K562 (cell line): ENCODE data around the gene PVALEF. TPM values are rescaled to one million over a fixed set of nuclear protein-coding genes. Genes with fewer than 3 reads are reported as not detected.
A peak's percentile ranks its signal among the peaks of the same experiment; 100 is the strongest.

Experiments used
- ATAC-seq: fragments of 200-7000 bp; cut with Tn5 transposase; 3 replicates; pipeline ENCODE4 v1.9.1; 2020; ENCODE audit warnings: moderate library complexity
- BruUV-seq: library from RNA; stranded (reverse); fragments of 400-500 nt; replicated peaks from 2 replicates; lab custom pipeline; 2021; lab: Mats Ljungman, UMichigan
- CTCF ChIA-PET: fragments of 300-600 bp; formaldehyde crosslinking; extraction: SDS; loops from one replicate; lab custom pipeline; 2021; ENCODE audit warnings: low intra/inter-chr PET ratio; lab: Yijun Ruan, JAX
- POLR2A ChIA-PET: fragments of 300-600, 350-650 bp; sonication (Branson Sonifier 250); formaldehyde crosslinking; extraction: SDS; loops from one replicate; lab custom pipeline; 2021; ENCODE audit warnings: antibody characterized with exemption, inconsistent platforms; lab: Yijun Ruan, JAX
- DNase-seq, 4 experiments: peaks; one replicate each; pipeline versions ENCODE4 v3.0.0 to v3.0.0-alpha.2; 2011 to 2018; ENCODE audit warnings: low spot score in 3 of 4, mixed read lengths in 3 of 4; ENCODE audit errors: extremely low read depth in 1 of 4
- FAIRE-seq: peaks from 2 replicates; lab custom pipeline; 2011; peaks lifted over from hg19 to GRCh38; lab: Jason Lieb, UNC
- H2AFZ ChIP-seq: 2 replicates; pipeline ENCODE4 v1.6.0; 2011; ENCODE audit warnings: low read depth, low read length, control low read depth, inconsistent platforms
- H3K27ac ChIP-seq: fragments of 200-600 bp; 3 replicates; pipeline ENCODE4 v1.8.0; 2011; ENCODE audit warnings: low read depth, mild to moderate bottlenecking, control low read depth, inconsistent platforms, low read length, moderate library complexity, mixed read lengths; ENCODE audit errors: extremely low read depth
- H3K27me3 ChIP-seq, 2 experiments: fragments of 300-600 bp in 1 of 2; 2 replicates in 1 of 2; 3 replicates in 1 of 2; pipeline versions ENCODE4 v1.6.0 to v1.8.0; 2011; ENCODE audit warnings: inconsistent platforms in 2 of 2, low read length in 2 of 2, mild to moderate bottlenecking in 1 of 2, mixed read lengths in 1 of 2, moderate library complexity in 1 of 2; ENCODE audit not compliant: control insufficient read depth in 2 of 2, insufficient read depth in 2 of 2
- H3K36me3 ChIP-seq: fragments of 300-600 bp; 3 replicates; pipeline ENCODE4 v1.8.0; 2011; ENCODE audit warnings: mild to moderate bottlenecking, low read length, inconsistent platforms; ENCODE audit not compliant: control insufficient read depth, insufficient read depth
- H3K4me1 ChIP-seq, 2 experiments: fragments of 200-600 bp in 1 of 2; replicated peaks in 1 of 2; 2 replicates in 1 of 2; 3 replicates in 1 of 2; pipeline versions ENCODE4 v1.5.1 to v1.8.0; 2011; ENCODE audit warnings: inconsistent platforms in 2 of 2, low read length in 2 of 2, mild to moderate bottlenecking in 1 of 2, mixed read lengths in 1 of 2, moderate library complexity in 1 of 2; ENCODE audit not compliant: control insufficient read depth in 2 of 2, insufficient read depth in 2 of 2
- H3K4me2 ChIP-seq: 2 replicates; pipeline ENCODE4 v1.6.1; 2011; ENCODE audit warnings: low read length, control low read depth, inconsistent platforms, mixed read lengths; ENCODE audit not compliant: insufficient read depth
- H3K4me3 ChIP-seq: fragments of 200-600 bp; sonication (generic), shearing (Covaris generic); 2 replicates; pipeline ENCODE4 v1.5.1; 2016; ENCODE audit warnings: control low read depth, inconsistent platforms
- H3K79me2 ChIP-seq: fragments of 200-600 bp; 3 replicates; pipeline ENCODE4 v1.8.0; 2011; ENCODE audit warnings: low read length, inconsistent platforms; ENCODE audit not compliant: control insufficient read depth, insufficient read depth
- H3K9ac ChIP-seq, 2 experiments: 2 replicates each; pipeline versions ENCODE4 v1.6.0 to v1.6.1; 2011; ENCODE audit warnings: low read depth in 2 of 2, low read length in 2 of 2, control low read depth in 1 of 2, inconsistent platforms in 1 of 2, mild to moderate bottlenecking in 1 of 2, mixed read lengths in 1 of 2; ENCODE audit not compliant: insufficient read depth in 1 of 2
- H3K9me1 ChIP-seq: one replicate; pipeline ENCODE4 v1.6.0; 2011; ENCODE audit warnings: inconsistent platforms, mild to moderate bottlenecking, low read length, moderate library complexity; ENCODE audit not compliant: control insufficient read depth, insufficient read depth
- H3K9me3 ChIP-seq: replicated peaks from 2 replicates; pipeline ENCODE4 v1.5.1; 2011; ENCODE audit warnings: low read depth, low read length, inconsistent platforms; ENCODE audit not compliant: control insufficient read depth, insufficient read depth
- H4K20me1 ChIP-seq: replicated peaks from 2 replicates; pipeline ENCODE4 v1.6.1; 2011; ENCODE audit warnings: low read length, inconsistent platforms, mixed read lengths; ENCODE audit not compliant: control insufficient read depth, insufficient read depth
- DACH1 ChIP-seq: fragments of 450-650 bp; IDR thresholded peaks from 2 replicates; pipeline ENCODE4 v1.6.1; 2018; ENCODE audit not compliant: partially characterized antibody
- WGBS: fragments of 100-300 bp; shearing (Covaris generic); methylation state at CpG from one replicate; pipeline ENCODE4 v1.1.6; 2016; ENCODE audit warnings: low coverage, mixed read lengths; ENCODE audit not compliant: insufficient coverage; ENCODE audit errors: missing lambda C conversion rate; 5-methylcytosine and 5-hydroxymethylcytosine counted together
- in situ Hi-C: fragments of 300-500 bp; cut with MboI; formaldehyde crosslinking; loops from 4 replicates; pipeline ENCODE4 v1.15.0; 2018; ENCODE audit warnings: inconsistent platforms, mixed read lengths
- intact Hi-C: fragments of 100-400 bp; cut with micrococcal nuclease; formaldehyde crosslinking; loops from 2 replicates; pipeline ENCODE4 v1.14.2; 2022
- polyA plus RNA-seq, 8 experiments: library from polyadenylated mRNA; depleted of rRNA in 4 of 8; stranded (reverse) in 5 of 8; unstranded in 3 of 8; fragments of >200 nt; fragmentation: Nextera tagmentation in 2 of 8; fragmentation: Illumina TruSeq in 1 of 8; extraction: Ambion mirVana in 2 of 8; extraction: Trizol in 1 of 8; gene quantifications; 2 replicates each; pipeline versions ENCODE4 v1.2.1 to v1.2.3, GENCODE V29; 2011 to 2014; ENCODE audit warnings: inconsistent platforms in 1 of 8, missing spikeins in 1 of 8
- total RNA-seq, 7 experiments: library from RNA; depleted of rRNA in 6 of 7; stranded (reverse); fragments of >200 nt in 6 of 7; fragmentation: Illumina TruSeq in 2 of 7; extraction: Trizol in 2 of 7; gene quantifications; 2 replicates each; pipeline versions ENCODE4 v1.2.1 to v1.2.3, GENCODE V29; 2011 to 2021; ENCODE audit warnings: low replicate concordance in 1 of 7
- TF ChIP-seq, protein P1 (sequence below): sonication (generic); formaldehyde crosslinking; IDR thresholded peaks from 2 replicates; pipeline ENCODE4 v1.8.0; 2022; ENCODE audit warnings: missing genetic modification reagents, mild to moderate bottlenecking, moderate library complexity, borderline replicate concordance
- TF ChIP-seq, protein P2 (sequence below), 3 experiments: fragments of 200-800 bp in 1 of 3; sonication (Bioruptor generic) in 1 of 3; sonication (generic) in 1 of 3; formaldehyde crosslinking in 1 of 3; IDR thresholded peaks; 2 replicates each; pipeline versions ENCODE4 v1.6.1 to v1.8.0; 2016 to 2022; ENCODE audit warnings: mild to moderate bottlenecking in 2 of 3, missing compliant biosample characterization in 2 of 3, missing genetic modification characterization in 2 of 3, missing genetic modification reagents in 1 of 3

The PVALEF gene
- total and polyA plus RNA-seq, 9 of the 15 experiments (the other 6 are each of a cell fraction or from before 2014, with no cell fraction given), result not detected

DNA sequence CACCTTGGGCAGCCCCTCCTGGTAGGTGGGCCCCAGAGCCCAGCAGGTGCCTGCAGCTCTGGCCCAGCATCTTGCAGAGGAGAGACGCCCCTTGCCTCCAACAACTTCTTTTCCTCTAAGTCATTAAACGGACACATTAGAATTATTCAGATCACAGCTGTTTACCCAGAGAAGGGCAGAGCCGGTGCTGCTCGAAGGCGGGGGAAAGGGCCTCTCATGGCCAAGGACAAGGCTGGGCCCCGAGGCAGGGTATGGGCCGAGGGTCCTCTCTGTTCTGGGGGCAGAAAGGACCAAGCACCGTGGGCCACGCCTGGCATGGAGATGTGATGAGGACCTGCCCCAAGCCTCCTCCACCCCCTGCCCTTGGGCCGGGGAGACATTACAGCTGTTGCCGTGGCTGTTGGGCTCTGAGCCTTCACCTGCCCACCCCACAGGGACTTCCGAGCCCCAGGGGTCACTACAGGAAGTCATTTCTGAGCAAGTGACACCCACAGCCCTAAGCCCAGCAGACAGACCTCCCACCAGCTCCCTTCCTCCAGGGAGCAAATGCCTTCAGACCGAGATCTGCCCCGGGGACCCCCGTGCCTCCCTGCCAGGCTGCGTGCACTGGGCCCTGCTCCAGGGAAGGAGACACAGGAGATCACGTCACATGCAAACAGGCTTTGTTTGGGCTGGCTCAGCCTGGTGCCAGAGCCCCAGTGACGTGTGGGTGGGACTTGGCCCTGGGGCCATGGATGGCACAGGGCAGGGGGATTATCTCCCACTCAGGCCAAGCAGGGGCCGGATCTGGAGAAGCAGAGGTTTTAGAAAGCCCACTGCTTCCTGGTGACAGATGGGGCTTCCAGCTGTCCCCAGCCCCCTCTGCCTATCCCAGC is 699 bp upstream of the PVALEF start:
- no peaks in the 10 kb centered on the region for H3K36me3 ChIP-seq
- DNase-seq (no peak), ATAC-seq (no peak), FAIRE-seq (no peak)
- H3K9ac ChIP-seq, result peak overlapping the region in 1 of 2 experiments; percentile 45; a peak in 1 of 4 replicates
- POLR2A ChIA-PET, result interaction anchor here (0.6 to 1.0 kb wide), 2 partner anchors 12 to 250 kb away, joined by 3 read pairs; no protein-coding TSS in a partner anchor
- no peaks in the 10 kb centered on the region; the same call in 1 of the 2 replicates for H3K9me3 ChIP-seq
- in situ Hi-C loops, result no loop called here
- H2AFZ ChIP-seq, result no peak overlapping the region
- 7% methylated on average over 17 of the region's 19 CpGs for WGBS
- CTCF ChIA-PET, result no interaction called here
- H3K27ac ChIP-seq, result no peak overlapping the region
- H3K27me3 ChIP-seq, result peaks cover 28 to 76% of the 10 kb centered on the region in 2 experiments; a peak in 4 of 5 replicates
- H3K4me3 ChIP-seq, result no peak overlapping the region
- H3K4me2 ChIP-seq, result no peak overlapping the region
- intact Hi-C loops, result no loop called here
- no TSS peak for BruUV-seq
- TF ChIP-seq DACH1, result peak; percentile 17
- TF ChIP-seq, protein P1, sequence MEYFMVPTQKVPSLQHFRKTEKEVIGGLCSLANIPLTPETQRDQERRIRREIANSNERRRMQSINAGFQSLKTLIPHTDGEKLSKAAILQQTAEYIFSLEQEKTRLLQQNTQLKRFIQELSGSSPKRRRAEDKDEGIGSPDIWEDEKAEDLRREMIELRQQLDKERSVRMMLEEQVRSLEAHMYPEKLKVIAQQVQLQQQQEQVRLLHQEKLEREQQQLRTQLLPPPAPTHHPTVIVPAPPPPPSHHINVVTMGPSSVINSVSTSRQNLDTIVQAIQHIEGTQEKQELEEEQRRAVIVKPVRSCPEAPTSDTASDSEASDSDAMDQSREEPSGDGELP, result peak; percentile 58; the same call in 1 of the 2 replicates
- TF ChIP-seq, protein P2, sequence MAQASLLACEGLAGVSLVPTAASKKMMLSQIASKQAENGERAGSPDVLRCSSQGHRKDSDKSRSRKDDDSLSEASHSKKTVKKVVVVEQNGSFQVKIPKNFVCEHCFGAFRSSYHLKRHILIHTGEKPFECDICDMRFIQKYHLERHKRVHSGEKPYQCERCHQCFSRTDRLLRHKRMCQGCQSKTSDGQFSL (CRISPR knock-in tag; IDR thresholded peaks at IDR 0.05), result no peak
- TF ChIP-seq, protein P2 (tag; IDR thresholded peaks at IDR 0.05), result no peak
- peaks cover 0 to 67% of the 10 kb centered on the region in 2 experiments; a peak in 2 of 5 replicates for H3K4me1 ChIP-seq
- H3K79me2 ChIP-seq, result no peaks in the 10 kb centered on the region
- H4K20me1 ChIP-seq, result peaks cover 5% of the 10 kb centered on the region; the same call in 1 of the 2 replicates
- H3K9me1 ChIP-seq, result no peaks in the 10 kb centered on the region
